ENCODE results near the gene SETD3. TPM values are rescaled to one million over a fixed set of nuclear protein-coding genes. Genes with fewer than 3 reads are reported as not detected.
A peak's percentile ranks its signal among the peaks of the same experiment; 100 is the strongest.

The SETD3 gene
- total and polyA plus RNA-seq, 10 of the 15 experiments (the other 5 are each of a cell fraction or from before 2014, with no cell fraction given) = 11.3 to 44.2 (median 36.5) TPM

DNA sequence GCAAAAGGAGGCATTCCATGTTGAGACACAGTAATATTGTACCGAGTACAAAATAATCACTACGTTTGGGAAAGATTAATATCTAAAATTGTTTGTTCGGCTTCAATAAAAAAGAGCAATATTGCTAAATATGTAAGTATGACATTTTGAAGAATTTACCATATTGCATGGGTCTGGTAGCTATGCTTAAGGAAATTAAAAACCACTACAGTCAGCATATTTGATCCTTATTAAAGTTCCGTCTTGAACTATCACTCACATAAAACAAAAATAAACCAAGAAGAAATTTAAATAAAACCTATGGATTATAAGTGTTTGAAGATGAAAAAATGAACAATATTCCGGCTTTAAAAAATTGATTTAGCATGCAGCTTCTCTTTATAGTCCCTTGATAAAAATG, 63.8 kb downstream of the SETD3 start (continued):
- TF ChIP-seq, protein P1, sequence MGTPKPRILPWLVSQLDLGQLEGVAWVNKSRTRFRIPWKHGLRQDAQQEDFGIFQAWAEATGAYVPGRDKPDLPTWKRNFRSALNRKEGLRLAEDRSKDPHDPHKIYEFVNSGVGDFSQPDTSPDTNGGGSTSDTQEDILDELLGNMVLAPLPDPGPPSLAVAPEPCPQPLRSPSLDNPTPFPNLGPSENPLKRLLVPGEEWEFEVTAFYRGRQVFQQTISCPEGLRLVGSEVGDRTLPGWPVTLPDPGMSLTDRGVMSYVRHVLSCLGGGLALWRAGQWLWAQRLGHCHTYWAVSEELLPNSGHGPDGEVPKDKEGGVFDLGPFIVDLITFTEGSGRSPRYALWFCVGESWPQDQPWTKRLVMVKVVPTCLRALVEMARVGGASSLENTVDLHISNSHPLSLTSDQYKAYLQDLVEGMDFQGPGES (IDR thresholded peaks at IDR 0.05) = no peak
- TF ChIP-seq ZNF274 (IDR thresholded peaks at IDR 0.05; ENCODE audit: insufficient read depth, insufficient read length) = no peak
- TF ChIP-seq MEF2A (IDR thresholded peaks at IDR 0.05; ENCODE audit: insufficient read depth, low read depth, low read length) = no peak
- TF ChIP-seq KLF5 (IDR thresholded peaks at IDR 0.05; ENCODE audit: partially characterized antibody) = no peak
- no peak for TF ChIP-seq SPI1 (IDR thresholded peaks at IDR 0.05; ENCODE audit: borderline replicate concordance, insufficient read depth, low read depth, low read length)
- TF ChIP-seq IRF4 (IDR thresholded peaks at IDR 0.05; ENCODE audit: low read depth, low read length) = no peak
- TF ChIP-seq ZBED1 (IDR thresholded peaks at IDR 0.05; ENCODE audit: borderline replicate concordance) = no peak

DNA sequence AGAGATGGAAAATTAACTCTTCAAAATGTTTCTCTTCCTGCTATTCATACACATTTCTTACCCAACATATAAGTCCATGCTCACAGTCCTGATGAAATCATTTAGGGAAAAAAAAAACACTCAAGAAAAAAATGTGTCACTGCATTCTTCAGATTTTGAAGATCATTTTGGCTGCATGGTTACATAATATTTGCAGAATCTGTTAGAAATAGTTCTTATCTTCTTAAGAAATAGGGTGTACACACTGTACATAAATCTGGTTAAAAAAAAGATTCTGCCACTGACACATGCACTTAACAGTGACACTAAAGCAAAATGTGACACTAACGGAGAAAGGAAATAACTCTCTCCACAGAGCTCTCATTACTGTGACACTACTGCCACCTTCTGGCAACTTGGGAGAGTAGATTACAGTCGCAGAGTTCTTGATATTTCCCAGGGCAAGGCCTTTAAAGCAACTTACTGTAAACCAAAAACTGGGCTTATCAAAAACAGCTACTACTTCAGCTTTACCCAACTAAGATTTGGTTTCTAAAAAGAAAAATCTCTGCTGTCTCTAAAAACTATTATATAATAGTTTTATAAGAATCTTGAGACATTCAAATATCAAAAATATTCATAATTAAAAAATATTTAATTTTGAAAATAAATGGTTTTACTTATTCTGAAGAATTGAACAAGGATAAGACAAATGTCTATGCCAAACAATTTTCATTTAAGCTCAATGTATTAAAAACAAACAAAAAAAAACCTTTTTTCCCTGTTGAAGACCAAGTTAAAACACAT, 65.0 kb downstream of the SETD3 start:
- Histone ChIP-seq H3K36me3 (ENCODE audit: control insufficient read depth in 2 of 2, insufficient read depth in 2 of 2, low read length in 1 of 2) (peaks cover 0 to 4% of the 10 kb centered on the region in 2 experiments; a peak in 3 of 4 replicates), H3K4me1 (ENCODE audit: control insufficient read depth, insufficient read depth, low read length) (peaks cover 5% of the 10 kb centered on the region; the same call in 1 of the 2 replicates), H3K9ac (ENCODE audit: control insufficient read depth, insufficient read depth, low read length) (no peak overlapping the region), H3K79me2 (ENCODE audit: control insufficient read depth, insufficient read depth, low read length) (no peaks in the 10 kb centered on the region), H3K27ac (ENCODE audit: control insufficient read depth, insufficient read depth) (no peak overlapping the region), H3K4me2 (ENCODE audit: control insufficient read depth, insufficient read depth) (no peak overlapping the region), H3K4me3 (no peak overlapping the region), H3K9me3 (replicated peaks; ENCODE audit: control insufficient read depth, insufficient read depth, low read length) (no peaks in the 10 kb centered on the region), H3K27me3 (replicated peaks in 1 of 2; ENCODE audit: control insufficient read depth in 2 of 2, insufficient read depth in 2 of 2, low read length in 1 of 2) (no peaks in the 10 kb centered on the region), H2AFZ (ENCODE audit: control insufficient read depth, low read depth, low read length) (no peak overlapping the region), H4K20me1 (ENCODE audit: control insufficient read depth, insufficient read depth) (no peaks in the 10 kb centered on the region)
- 19% methylated on average over 2 of the region's 2 CpGs for WGBS (ENCODE audit: insufficient coverage, insufficient replicate concordance, low lambda C conversion rate, missing lambda C conversion rate)
- POLR2A ChIA-PET = no interaction called here
- RAD21 ChIA-PET (ENCODE audit: unreplicated experiment) = interaction anchor here (0.7 to 2.2 kb wide), 14 partner anchors 9 to 1278 kb away, joined by 3 to 20 read pairs (median 4); partner anchors contain the start of genes BCL11B, CCNK and SETD3
- CTCF ChIA-PET = interaction anchor here (0.7 to 10.1 kb wide), 32 partner anchors 9 to 1707 kb away, joined by 3 to 233 read pairs (median 4); no protein-coding TSS in a partner anchor
- DNase-seq (ENCODE audit: low read depth, low spot score) (peak; percentile 55), ATAC-seq (peak; percentile 97), FAIRE-seq (peak; percentile 83)
- SMC1A ChIA-PET (ENCODE audit: uncharacterized antibody, unreplicated experiment) = interaction anchor here (0.7 to 5.0 kb wide), 20 partner anchors 12 to 1707 kb away, joined by 3 to 22 read pairs (median 4); no protein-coding TSS in a partner anchor
- in situ Hi-C loops (cut with MboI) (no loop called here), intact Hi-C loops (cut with micrococcal nuclease; ENCODE audit: unreplicated experiment) (loop anchor here (1.0 to 2.0 kb wide), 3 partner anchors 26 to 149 kb away; no protein-coding TSS in a partner anchor)
- no TSS peak for BruUV-seq (replicated peaks)
- TF ChIP-seq FOXK2 (IDR thresholded peaks at IDR 0.05) (no peak), TCF12 (IDR thresholded peaks at IDR 0.05; ENCODE audit: low read depth, low read length) (no peak), CBX5 (IDR thresholded peaks at IDR 0.05; ENCODE audit: low read depth) (no peak), SMC3 (IDR thresholded peaks at IDR 0.05; ENCODE audit: borderline replicate concordance, low read length) (peak; percentile 72; the same call in 1 of the 2 replicates), PML (IDR thresholded peaks at IDR 0.05; ENCODE audit: low read length) (no peak), JUNB (IDR thresholded peaks at IDR 0.05) (no peak), RAD21 (IDR thresholded peaks at IDR 0.05; ENCODE audit: insufficient read depth, low read depth, low read length) (peak; percentile 91), NR2C1 (IDR thresholded peaks at IDR 0.05) (no peak), BHLHE40 (IDR thresholded peaks at IDR 0.05; ENCODE audit: borderline replicate concordance in 1 of 2, low read depth in 2 of 2, low read length in 1 of 2) (peak in 1 of 2 experiments; percentile 31; a peak in 1 of 4 replicates), RBBP5 (conservative IDR thresholded peaks at IDR 0.05) (no peak), IRF4 (IDR thresholded peaks at IDR 0.05; ENCODE audit: low read depth, low read length) (no peak)
- TF ChIP-seq, protein P2, sequence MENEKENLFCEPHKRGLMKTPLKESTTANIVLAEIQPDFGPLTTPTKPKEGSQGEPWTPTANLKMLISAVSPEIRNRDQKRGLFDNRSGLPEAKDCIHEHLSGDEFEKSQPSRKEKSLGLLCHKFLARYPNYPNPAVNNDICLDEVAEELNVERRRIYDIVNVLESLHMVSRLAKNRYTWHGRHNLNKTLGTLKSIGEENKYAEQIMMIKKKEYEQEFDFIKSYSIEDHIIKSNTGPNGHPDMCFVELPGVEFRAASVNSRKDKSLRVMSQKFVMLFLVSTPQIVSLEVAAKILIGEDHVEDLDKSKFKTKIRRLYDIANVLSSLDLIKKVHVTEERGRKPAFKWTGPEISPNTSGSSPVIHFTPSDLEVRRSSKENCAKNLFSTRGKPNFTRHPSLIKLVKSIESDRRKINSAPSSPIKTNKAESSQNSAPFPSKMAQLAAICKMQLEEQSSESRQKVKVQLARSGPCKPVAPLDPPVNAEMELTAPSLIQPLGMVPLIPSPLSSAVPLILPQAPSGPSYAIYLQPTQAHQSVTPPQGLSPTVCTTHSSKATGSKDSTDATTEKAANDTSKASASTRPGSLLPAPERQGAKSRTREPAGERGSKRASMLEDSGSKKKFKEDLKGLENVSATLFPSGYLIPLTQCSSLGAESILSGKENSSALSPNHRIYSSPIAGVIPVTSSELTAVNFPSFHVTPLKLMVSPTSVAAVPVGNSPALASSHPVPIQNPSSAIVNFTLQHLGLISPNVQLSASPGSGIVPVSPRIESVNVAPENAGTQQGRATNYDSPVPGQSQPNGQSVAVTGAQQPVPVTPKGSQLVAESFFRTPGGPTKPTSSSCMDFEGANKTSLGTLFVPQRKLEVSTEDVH (IDR thresholded peaks at IDR 0.05; ENCODE audit: low read depth, partially characterized antibody) = no peak

Measured in GM12878 (cell line).